T47D (cell line): ENCODE results near the gene KCNIP4.

Experiments used
- DNase-seq, 2 experiments: peaks; one replicate each; pipeline versions ENCODE4 v3.0.0 to v3.0.0-alpha.2; 2011 to 2012; ENCODE audit warnings: low read depth in 1 of 2, low spot score in 1 of 2
- JUND ChIP-seq: IDR thresholded peaks from 2 replicates; pipeline ENCODE4 v1.6.1; 2012; ENCODE audit warnings: low read depth
- in situ Hi-C: cut with HindIII; loops from 2 replicates; pipeline ENCODE4 v1.10.0; 2016; ENCODE audit warnings: low sequenced_read_pairs, low pct_unique_long_range_greater_than_20kb

Gene KCNIP4

GRCh38 chr4:21890231-21890630 lies 58.3 kb downstream of the KCNIP4 start:
- in situ Hi-C loops: no loop called here
- DNase-seq: no peak
- TF ChIP-seq JUND: no peak

- in situ Hi-C loops: no loop called here
- no peak for TF ChIP-seq JUND
- no peak for DNase-seq
Observed at GRCh38 chr4:21888195-21888976, 60.2 kb downstream of the KCNIP4 start.

- in situ Hi-C loops: no loop called here
- TF ChIP-seq JUND: no peak
- DNase-seq: no peak
Observed at GRCh38 chr4:21887481-21887880, 61.1 kb downstream of the KCNIP4 start.

GRCh38 chr4:21885770-21886169 lies 62.8 kb downstream of the KCNIP4 start:
- in situ Hi-C loops: no loop called here
- no peak for TF ChIP-seq JUND

GRCh38 chr4:21885241-21885640 lies 63.3 kb downstream of the KCNIP4 start:
- in situ Hi-C loops: no loop called here
- no peak for DNase-seq
- no peak for TF ChIP-seq JUND

More at GRCh38 chr4:21885770-21886169, 62.8 kb downstream of the KCNIP4 start:
- no peak for DNase-seq

GRCh38 chr4:21884615-21885014 lies 64.0 kb downstream of the KCNIP4 start:
- no peak for DNase-seq
- no peak for TF ChIP-seq JUND
- in situ Hi-C loops: no loop called here

GRCh38 chr4:21882051-21882839 lies 66.3 kb downstream of the KCNIP4 start:
- DNase-seq: no peak
- in situ Hi-C loops: no loop called here
- no peak for TF ChIP-seq JUND

- no peak for TF ChIP-seq JUND
- in situ Hi-C loops: no loop called here
- DNase-seq: no peak
Observed at GRCh38 chr4:21879187-21879586, 69.4 kb downstream of the KCNIP4 start.

GRCh38 chr4:21876711-21877110 lies 71.9 kb downstream of the KCNIP4 start:
- in situ Hi-C loops: no loop called here

GRCh38 chr4:21873145-21873544 lies 75.4 kb downstream of the KCNIP4 start:
- in situ Hi-C loops: no loop called here
- no peak for DNase-seq
- no peak for TF ChIP-seq JUND

More at GRCh38 chr4:21876711-21877110, 71.9 kb downstream of the KCNIP4 start:
- no peak for TF ChIP-seq JUND
- no peak for DNase-seq

- TF ChIP-seq JUND: no peak
- DNase-seq: no peak
- in situ Hi-C loops: no loop called here
Observed at GRCh38 chr4:21872101-21872500, 76.5 kb downstream of the KCNIP4 start.

- no peak for DNase-seq
- TF ChIP-seq JUND: no peak
- in situ Hi-C loops: no loop called here
Observed at GRCh38 chr4:21869978-21870745, 78.4 kb downstream of the KCNIP4 start.

- in situ Hi-C loops: no loop called here
- no peak for TF ChIP-seq JUND
- no peak for DNase-seq
Observed at GRCh38 chr4:21864686-21865085, 83.9 kb downstream of the KCNIP4 start.
